ENCODE measurements around the gene SUGCT.
"Not testable (repeated sequence)": the region's sequence is repeated elsewhere in the genome, so short reads cannot be mapped to it uniquely, and the experiment has no call there.

SUGCT gene

GRCh38 chr7:40644454-40645188 lies 509.8 kb downstream of the SUGCT start:
- DNase-seq, result no peak

GRCh38 chr7:40645197-40645596 lies 510.4 kb downstream of the SUGCT start:
- DNase-seq, result no peak

GRCh38 chr7:40646717-40647116 lies 511.9 kb downstream of the SUGCT start:
- no peak for DNase-seq

GRCh38 chr7:40647719-40648118 lies 512.9 kb downstream of the SUGCT start:
- no peak for DNase-seq

- DNase-seq, result no peak
These were observed 514.4 kb downstream of the SUGCT start for GRCh38 chr7:40649247-40649646.

GRCh38 chr7:40650903-40651302 lies 516.1 kb downstream of the SUGCT start:
- DNase-seq, result not testable (repeated sequence)

- no peak for DNase-seq
These were observed 519.4 kb downstream of the SUGCT start for GRCh38 chr7:40654171-40654570.

GRCh38 chr7:40655426-40655825 lies 520.6 kb downstream of the SUGCT start:
- DNase-seq, result no peak

GRCh38 chr7:40656349-40656748 lies 521.5 kb downstream of the SUGCT start:
- DNase-seq, result no peak

- no peak for DNase-seq
These were observed 523.9 kb downstream of the SUGCT start for GRCh38 chr7:40658729-40659128.

- no peak for DNase-seq
These were observed 524.4 kb downstream of the SUGCT start for GRCh38 chr7:40659231-40659630.

GRCh38 chr7:40673285-40673684 lies 538.5 kb downstream of the SUGCT start:
- DNase-seq, result no peak

- DNase-seq, result no peak
These were observed 539.5 kb downstream of the SUGCT start for GRCh38 chr7:40674316-40674715.

GRCh38 chr7:40675741-40676140 lies 540.9 kb downstream of the SUGCT start:
- no peak for DNase-seq

- no peak for DNase-seq
These were observed 541.4 kb downstream of the SUGCT start for GRCh38 chr7:40676221-40676620.

- no peak for DNase-seq
These were observed 545.9 kb downstream of the SUGCT start for GRCh38 chr7:40680657-40681056.

- DNase-seq, result no peak
These were observed 547.9 kb downstream of the SUGCT start for GRCh38 chr7:40682696-40683095.

GRCh38 chr7:40694026-40694809 lies 559.4 kb downstream of the SUGCT start:
- DNase-seq, result no peak

- DNase-seq, result no peak
These were observed 560.2 kb downstream of the SUGCT start for GRCh38 chr7:40694991-40695390.

GRCh38 chr7:40697653-40698052 lies 562.8 kb downstream of the SUGCT start:
- no peak for DNase-seq

- DNase-seq, result no peak
These were observed 563.6 kb downstream of the SUGCT start for GRCh38 chr7:40698214-40698920.

- no peak for DNase-seq
These were observed 564.1 kb downstream of the SUGCT start for GRCh38 chr7:40698921-40699260.

GRCh38 chr7:40700653-40701421 lies 566.0 kb downstream of the SUGCT start:
- DNase-seq, result no peak

Data from CD4-positive, alpha-beta T cell treated with Interleukin-12 subunit alpha and Interleukin-12 subunit beta, for 1 hour (primary cell).